SK-N-MC (cell line): Measurements from ENCODE around the gene SAMSN1.
"Not testable (repeated sequence)": the region's sequence is repeated elsewhere in the genome, so short reads cannot be mapped to it uniquely, and the experiment has no call there.

Experiments used
- DNase-seq: peaks from one replicate; pipeline ENCODE4 v3.0.0-alpha.2; 2011; ENCODE audit warnings: low read depth, low spot score
- H3K27ac ChIP-seq: fragments of 200-600 bp; sonication (generic); 2 replicates; pipeline ENCODE4 v1.5.1; 2016; ENCODE audit warnings: mixed run types
- H3K36me3 ChIP-seq: fragments of 200-600 bp; sonication (generic); 2 replicates; pipeline ENCODE4 v1.6.1; 2017; ENCODE audit warnings: antibody characterized with exemption, low read length, mixed read lengths; ENCODE audit not compliant: insufficient read depth
- H3K4me3 ChIP-seq: fragments of 200-600 bp; sonication (generic); 2 replicates; pipeline ENCODE4 v1.5.1; 2016
- H3K9ac ChIP-seq: fragments of 200-600 bp; sonication (generic); 2 replicates; pipeline ENCODE4 v1.8.0; 2017; ENCODE audit warnings: mixed run types, mixed read lengths; ENCODE audit not compliant: insufficient read length
- H3K9me3 ChIP-seq: fragments of 200-600 bp; sonication (generic); 2 replicates; pipeline ENCODE4 v1.6.1; 2017; ENCODE audit warnings: low read depth, mild to moderate bottlenecking, antibody characterized with exemption, low read length, moderate library complexity, mixed read lengths
- EZH2 ChIP-seq: fragments of 200-600 bp; sonication (generic); IDR thresholded peaks from one replicate; pipeline ENCODE4 v1.6.1; 2017; ENCODE audit warnings: antibody characterized with exemption
- FOXP2 ChIP-seq: optimal IDR thresholded peaks from 2 replicates; pipeline ENCODE3; 2011; ENCODE audit warnings: mild to moderate bottlenecking, moderate library complexity; ENCODE audit not compliant: insufficient read depth; ENCODE audit errors: extremely low read length, control extremely low read depth
- POLR2AphosphoS5 ChIP-seq: IDR thresholded peaks from 2 replicates; pipeline ENCODE4 v1.6.1; 2012; ENCODE audit warnings: mild to moderate bottlenecking, low read depth, low read length, borderline replicate concordance

The SAMSN1 gene

GRCh38 chr21:14554948-14555347 is 8.8 kb upstream of the SAMSN1 start:
- DNase-seq, result no peak
- TF ChIP-seq POLR2AphosphoS5, result no peak
- TF ChIP-seq EZH2, result no peak
- TF ChIP-seq FOXP2, result no peak
- H3K36me3 ChIP-seq, result no peaks in the 10 kb centered on the region

DNA sequence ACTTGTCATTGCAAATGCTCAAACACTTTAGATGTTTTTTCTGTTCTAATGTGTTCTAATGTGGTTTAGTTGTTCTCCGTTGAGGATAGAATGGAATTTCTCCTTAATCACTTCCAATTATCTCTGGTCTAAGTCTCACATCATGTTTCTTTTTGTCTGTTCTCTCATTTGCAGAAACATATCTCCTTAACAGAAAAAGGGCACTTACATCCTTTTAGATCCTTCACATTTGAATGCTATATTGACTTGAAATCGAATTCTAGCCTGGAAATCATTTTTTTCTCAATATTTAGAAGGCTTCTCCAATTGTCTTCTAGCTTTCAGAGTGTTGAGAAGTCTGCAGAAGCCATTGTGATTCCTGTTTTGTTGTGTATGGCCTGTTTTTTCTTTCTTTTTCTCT is 7.3 kb upstream of the SAMSN1 start:
- TF ChIP-seq FOXP2, result no peak
- H3K9me3 ChIP-seq, result no peaks in the 10 kb centered on the region
- no peak for DNase-seq
- no peak overlapping the region for H3K27ac ChIP-seq
- no peak overlapping the region for H3K9ac ChIP-seq
- no peaks in the 10 kb centered on the region for H3K36me3 ChIP-seq
- no peak overlapping the region for H3K4me3 ChIP-seq

More at GRCh38 chr21:14554948-14555347, 8.8 kb upstream of the SAMSN1 start:
- Histone ChIP-seq H3K9ac (no peak overlapping the region), H3K27ac (no peak overlapping the region), H3K9me3 (no peaks in the 10 kb centered on the region), H3K4me3 (no peak overlapping the region)

GRCh38 chr21:14551741-14552140 is 5.6 kb upstream of the SAMSN1 start:
- no peak overlapping the region for H3K9ac ChIP-seq
- no peak overlapping the region for H3K27ac ChIP-seq
- no peaks in the 10 kb centered on the region for H3K36me3 ChIP-seq
- no peak for DNase-seq
- H3K4me3 ChIP-seq, result no peak overlapping the region
- TF ChIP-seq EZH2 (no peak), FOXP2 (no peak), POLR2AphosphoS5 (no peak)
- H3K9me3 ChIP-seq, result no peaks in the 10 kb centered on the region

DNA sequence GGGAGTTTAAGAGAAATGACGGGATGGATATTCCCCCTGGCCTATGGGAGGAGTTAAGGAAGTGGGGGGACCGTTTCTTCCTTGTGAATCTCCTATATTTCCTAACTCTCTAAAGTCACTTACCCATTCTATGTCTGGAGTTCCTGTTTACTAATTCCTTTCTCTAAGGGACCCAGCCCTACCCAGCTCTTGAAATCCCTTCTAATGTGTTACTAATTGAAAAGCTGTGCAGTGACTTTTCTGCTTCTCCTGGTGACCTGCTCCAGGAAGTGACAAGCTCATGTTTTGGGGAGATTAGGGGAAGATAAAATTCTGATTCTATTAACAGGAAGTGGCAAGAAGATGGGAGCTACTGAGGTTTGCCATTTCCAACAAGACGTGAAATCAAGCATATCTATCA is 4.0 kb upstream of the SAMSN1 start:
- Histone ChIP-seq H3K36me3 (no peaks in the 10 kb centered on the region), H3K4me3 (no peak overlapping the region), H3K9ac (no peak overlapping the region), H3K9me3 (no peaks in the 10 kb centered on the region), H3K27ac (no peak overlapping the region)
- TF ChIP-seq EZH2 (no peak), FOXP2 (no peak), POLR2AphosphoS5 (no peak)
- no peak for DNase-seq

DNA sequence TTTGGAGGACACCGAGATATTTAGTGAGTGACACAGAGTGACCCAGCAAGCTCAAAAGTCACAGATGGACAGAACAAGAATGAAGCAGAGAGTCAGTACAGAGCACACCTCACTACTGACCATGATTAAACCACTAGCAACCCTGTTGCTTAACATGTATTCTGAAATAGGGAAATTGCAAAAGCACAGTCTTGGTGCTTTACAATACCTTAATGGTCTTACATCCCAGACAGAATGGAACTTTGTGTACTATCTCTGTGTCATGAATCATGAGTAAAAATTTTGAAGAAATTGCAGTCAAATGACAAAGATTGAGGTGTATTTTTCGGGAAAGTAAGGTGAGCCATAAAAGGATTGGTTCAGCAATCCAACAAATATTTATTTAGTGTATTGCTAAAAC is 2.7 kb upstream of the SAMSN1 start:
- Histone ChIP-seq H3K9ac (no peak overlapping the region), H3K27ac (no peak overlapping the region), H3K4me3 (no peak overlapping the region), H3K9me3 (no peaks in the 10 kb centered on the region), H3K36me3 (no peaks in the 10 kb centered on the region)
- no peak for DNase-seq
- TF ChIP-seq POLR2AphosphoS5 (no peak), FOXP2 (no peak), EZH2 (no peak)

- H3K4me3 ChIP-seq, result no peak overlapping the region
- H3K36me3 ChIP-seq, result no peaks in the 10 kb centered on the region
- TF ChIP-seq FOXP2 (no peak), POLR2AphosphoS5 (no peak), EZH2 (no peak)
- no peaks in the 10 kb centered on the region for H3K9me3 ChIP-seq
- no peak overlapping the region for H3K9ac ChIP-seq
- no peak overlapping the region for H3K27ac ChIP-seq
- no peak for DNase-seq
Observed at GRCh38 chr21:14547834-14548513, 1.9 kb upstream of the SAMSN1 start.

- H3K27ac ChIP-seq, H3K36me3 ChIP-seq, H3K9ac ChIP-seq, H3K4me3 ChIP-seq, H3K9me3 ChIP-seq, DNase-seq: not testable (repeated sequence)
Observed at GRCh38 chr21:14546719-14547118, 604 bp upstream of the SAMSN1 start.

GRCh38 chr21:14543983-14544382 is 2.1 kb downstream of the SAMSN1 start:
- Histone ChIP-seq H3K27ac (no peak overlapping the region), H3K9ac (no peak overlapping the region), H3K36me3 (no peaks in the 10 kb centered on the region), H3K4me3 (no peak overlapping the region), H3K9me3 (no peaks in the 10 kb centered on the region)
- no peak for DNase-seq
- TF ChIP-seq FOXP2 (no peak), EZH2 (no peak), POLR2AphosphoS5 (no peak)

- Histone ChIP-seq H3K4me3 (no peak overlapping the region), H3K9ac (no peak overlapping the region), H3K36me3 (no peaks in the 10 kb centered on the region), H3K9me3 (no peaks in the 10 kb centered on the region), H3K27ac (no peak overlapping the region)
- no peak for TF ChIP-seq FOXP2
- TF ChIP-seq POLR2AphosphoS5, result no peak
- TF ChIP-seq EZH2, result no peak
- DNase-seq, result no peak
Observed at GRCh38 chr21:14542638-14543037, 3.5 kb downstream of the SAMSN1 start.
